NCI-H1105 (cell line): ENCODE results near the gene GFM1.
"Not testable (repeated sequence)": the region's sequence is repeated elsewhere in the genome, so short reads cannot be mapped to it uniquely, and the experiment has no call there.

Experiments used
- DNase-seq: peaks from one replicate; lab custom pipeline; 2025; lab: John Stamatoyannopoulos, UW

Gene GFM1

GRCh38 chr3:158678687-158679086, 34.4 kb downstream of the GFM1 start:
- no peak for DNase-seq

GRCh38 chr3:158679547-158680000, 35.2 kb downstream of the GFM1 start:
- DNase-seq: no peak

- DNase-seq: no peak
Observed at GRCh38 chr3:158680861-158681260, 36.5 kb downstream of the GFM1 start.

- DNase-seq: no peak
Observed at GRCh38 chr3:158683230-158683962, 39.1 kb downstream of the GFM1 start.

- no peak for DNase-seq
Observed at GRCh38 chr3:158685159-158685558, 40.8 kb downstream of the GFM1 start.

GRCh38 chr3:158693866-158694456, 49.6 kb downstream of the GFM1 start:
- DNase-seq: not testable (repeated sequence)

- no peak for DNase-seq
Observed at GRCh38 chr3:158696618-158697017, 52.3 kb downstream of the GFM1 start.

- DNase-seq: peak; percentile 59
Observed at GRCh38 chr3:158700559-158700958, 56.2 kb downstream of the GFM1 start.

- no peak for DNase-seq
Observed at GRCh38 chr3:158701420-158702065, 57.2 kb downstream of the GFM1 start.

- no peak for DNase-seq
Observed at GRCh38 chr3:158702815-158703481, 58.6 kb downstream of the GFM1 start.

- DNase-seq: no peak
Observed at GRCh38 chr3:158703566-158703965, 59.2 kb downstream of the GFM1 start.

GRCh38 chr3:158709666-158710083, 65.3 kb downstream of the GFM1 start:
- DNase-seq: no peak

- DNase-seq: no peak
Observed at GRCh38 chr3:158710601-158711000, 66.3 kb downstream of the GFM1 start.

GRCh38 chr3:158711886-158712285, 67.6 kb downstream of the GFM1 start:
- no peak for DNase-seq

GRCh38 chr3:158712443-158712842, 68.1 kb downstream of the GFM1 start:
- DNase-seq: no peak

- DNase-seq: no peak
Observed at GRCh38 chr3:158713094-158713499, 68.8 kb downstream of the GFM1 start.

- no peak for DNase-seq
Observed at GRCh38 chr3:158717576-158717975, 73.2 kb downstream of the GFM1 start.

GRCh38 chr3:158718490-158719170, 74.3 kb downstream of the GFM1 start:
- DNase-seq: no peak

GRCh38 chr3:158722108-158722507, 77.8 kb downstream of the GFM1 start:
- no peak for DNase-seq

- DNase-seq: no peak
Observed at GRCh38 chr3:158723991-158724390, 79.7 kb downstream of the GFM1 start.

GRCh38 chr3:158725348-158726011, 81.2 kb downstream of the GFM1 start:
- no peak for DNase-seq
